GM12892 (cell line): Measurements from ENCODE around the gene EVX2.

Experiments
- POLR2A ChIP-seq: IDR thresholded peaks from 2 replicates; pipeline ENCODE4 v1.6.1; 2011; ENCODE audit warnings: low read depth, low read length, control low read depth
- POLR2AphosphoS5 ChIP-seq: IDR thresholded peaks from 2 replicates; pipeline ENCODE4 v1.6.1; 2011; ENCODE audit warnings: low read depth, low read length, control low read depth
- TAF1 ChIP-seq: IDR thresholded peaks from 2 replicates; pipeline ENCODE4 v1.6.1; 2011; ENCODE audit warnings: low read depth, mild to moderate bottlenecking, control low read depth, low read length, borderline replicate concordance

- TF ChIP-seq POLR2A (no peak), TAF1 (no peak), POLR2AphosphoS5 (no peak)
These were observed 41.4 kb upstream of the EVX2 start for GRCh38 chr2:176124947-176125771.
